Measurements from ENCODE around the gene CAPN2.
"Not testable (repeated sequence)": the region's sequence is repeated elsewhere in the genome, so short reads cannot be mapped to it uniquely, and the experiment has no call there.

CAPN2 gene

GRCh38 chr1:223815020-223815853 is 102.9 kb downstream of the CAPN2 start:
- TF ChIP-seq, protein P1, sequence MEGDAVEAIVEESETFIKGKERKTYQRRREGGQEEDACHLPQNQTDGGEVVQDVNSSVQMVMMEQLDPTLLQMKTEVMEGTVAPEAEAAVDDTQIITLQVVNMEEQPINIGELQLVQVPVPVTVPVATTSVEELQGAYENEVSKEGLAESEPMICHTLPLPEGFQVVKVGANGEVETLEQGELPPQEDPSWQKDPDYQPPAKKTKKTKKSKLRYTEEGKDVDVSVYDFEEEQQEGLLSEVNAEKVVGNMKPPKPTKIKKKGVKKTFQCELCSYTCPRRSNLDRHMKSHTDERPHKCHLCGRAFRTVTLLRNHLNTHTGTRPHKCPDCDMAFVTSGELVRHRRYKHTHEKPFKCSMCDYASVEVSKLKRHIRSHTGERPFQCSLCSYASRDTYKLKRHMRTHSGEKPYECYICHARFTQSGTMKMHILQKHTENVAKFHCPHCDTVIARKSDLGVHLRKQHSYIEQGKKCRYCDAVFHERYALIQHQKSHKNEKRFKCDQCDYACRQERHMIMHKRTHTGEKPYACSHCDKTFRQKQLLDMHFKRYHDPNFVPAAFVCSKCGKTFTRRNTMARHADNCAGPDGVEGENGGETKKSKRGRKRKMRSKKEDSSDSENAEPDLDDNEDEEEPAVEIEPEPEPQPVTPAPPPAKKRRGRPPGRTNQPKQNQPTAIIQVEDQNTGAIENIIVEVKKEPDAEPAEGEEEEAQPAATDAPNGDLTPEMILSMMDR (IDR thresholded peaks at IDR 0.05; ENCODE audit: control extremely low read depth, extremely low read depth, low read depth, missing control alignments) = no peak
- CTCF ChIA-PET = interaction anchor here (1.5 kb wide), 1 partner anchor 10 kb away, joined by 4 read pairs; no protein-coding TSS in a partner anchor
- POLR2A ChIA-PET = interaction anchor here (0.6 kb wide), 1 partner anchor 301 kb away, joined by 5 read pairs; no protein-coding TSS in a partner anchor
- DNase-seq (ENCODE audit: extremely low spot score) = no peak

DNA sequence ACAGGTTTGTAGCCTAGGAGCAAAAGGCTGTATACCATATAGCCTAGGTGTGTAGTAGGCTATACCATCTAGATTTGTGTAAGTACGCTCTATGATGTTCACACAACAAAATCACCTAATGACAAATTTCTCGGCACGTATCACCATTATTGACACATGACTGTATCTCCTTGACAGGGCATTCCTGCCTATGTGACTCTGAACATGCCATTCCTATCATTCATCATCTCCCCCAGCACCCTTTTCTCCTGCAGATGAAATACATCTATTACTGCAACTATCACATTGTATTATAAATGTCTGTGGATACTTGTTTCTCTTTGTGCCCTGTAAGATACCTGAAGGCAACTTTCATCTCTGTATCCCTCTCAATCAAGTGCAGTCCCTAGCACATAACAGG is 103.5 kb downstream of the CAPN2 start:
- TF ChIP-seq, protein P1 (IDR thresholded peaks at IDR 0.05; ENCODE audit: control extremely low read depth, extremely low read depth, low read depth, missing control alignments) = no peak
- ChIA-PET CTCF (interaction anchor here (1.5 kb wide), 1 partner anchor 10 kb away, joined by 4 read pairs; no protein-coding TSS in a partner anchor), POLR2A (no interaction called here)
- DNase-seq (ENCODE audit: extremely low spot score) = no peak

DNA sequence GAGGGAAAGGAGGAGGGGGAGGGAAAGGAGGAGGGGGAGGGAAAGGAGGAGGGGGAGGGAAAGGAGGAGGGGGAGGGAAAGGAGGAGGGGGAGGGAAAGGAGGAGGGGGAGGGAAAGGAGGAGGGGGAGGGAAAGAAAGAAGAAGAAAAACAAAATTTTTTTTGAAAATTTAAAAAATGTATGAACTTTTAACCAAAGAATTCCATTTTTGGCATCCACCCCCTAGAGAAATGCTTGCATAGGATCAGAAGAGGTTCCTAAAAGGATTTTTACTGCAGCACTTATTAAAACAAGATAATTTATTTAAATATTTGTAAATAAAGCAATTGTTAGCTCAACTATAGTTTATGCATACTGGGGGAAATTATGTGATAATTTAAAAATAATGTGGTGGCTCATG is 104.9 kb downstream of the CAPN2 start:
- DNase-seq (ENCODE audit: extremely low spot score); CTCF ChIA-PET; POLR2A ChIA-PET: not testable (repeated sequence)

- POLR2A ChIA-PET = no interaction called here
- TF ChIP-seq, protein P1 (IDR thresholded peaks at IDR 0.05; ENCODE audit: control extremely low read depth, extremely low read depth, low read depth, missing control alignments) = no peak
- CTCF ChIA-PET = interaction anchor here (1.0 to 1.7 kb wide), 4 partner anchors 9 to 231 kb away, joined by 3 to 9 read pairs (median 4); no protein-coding TSS in a partner anchor
- DNase-seq (ENCODE audit: extremely low spot score) = no peak
These were observed 107.6 kb downstream of the CAPN2 start for GRCh38 chr1:223819730-223820514.

DNA sequence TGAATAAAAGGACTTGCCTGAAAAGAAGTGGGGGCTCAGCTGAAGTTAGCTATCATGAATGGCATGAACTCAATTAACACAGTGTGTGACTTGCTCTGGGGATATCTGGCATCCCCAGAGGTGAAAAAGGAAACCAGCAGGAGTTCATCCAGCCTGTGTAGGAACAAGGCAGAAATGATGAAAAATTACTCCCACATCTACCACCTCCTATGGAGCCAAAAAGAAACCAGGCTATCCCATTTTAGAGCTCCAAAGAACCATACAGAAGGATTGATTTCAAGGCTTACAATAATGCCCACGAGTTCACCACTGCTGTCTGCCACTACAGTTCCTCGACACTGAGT is 108.1 kb downstream of the CAPN2 start:
- ChIA-PET CTCF (interaction anchor here (1.0 to 1.7 kb wide), 4 partner anchors 9 to 231 kb away, joined by 3 to 9 read pairs (median 4); no protein-coding TSS in a partner anchor), POLR2A (no interaction called here)
- TF ChIP-seq, protein P1 (IDR thresholded peaks at IDR 0.05; ENCODE audit: control extremely low read depth, extremely low read depth, low read depth, missing control alignments) = no peak
- DNase-seq (ENCODE audit: extremely low spot score) = no peak

DNA sequence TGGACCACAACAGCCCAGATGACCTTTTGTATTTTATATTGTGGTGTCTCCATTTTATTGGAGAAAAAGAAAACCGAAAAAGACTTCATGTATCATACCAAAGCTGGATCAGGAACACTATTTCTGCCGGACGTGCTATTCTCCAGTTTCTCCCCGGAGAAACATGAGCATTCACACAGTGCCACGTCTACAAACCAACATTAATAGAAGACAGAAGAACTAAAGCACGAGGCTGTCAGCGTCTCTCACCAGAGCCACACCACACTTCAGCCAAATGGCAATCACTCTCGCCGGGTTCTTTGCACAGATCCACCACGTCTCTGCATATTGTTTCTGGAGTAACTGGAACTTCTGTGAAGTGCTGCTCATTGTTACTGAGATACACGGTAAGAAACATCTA is 108.6 kb downstream of the CAPN2 start:
- ChIA-PET CTCF (interaction anchor here (1.1 to 5.5 kb wide), 5 partner anchors 9 to 24 kb away, joined by 3 to 28 read pairs (median 4); partner anchors contain the start of gene TP53BP2), POLR2A (no interaction called here)
- TF ChIP-seq, protein P1 (IDR thresholded peaks at IDR 0.05; ENCODE audit: control extremely low read depth, extremely low read depth, low read depth, missing control alignments) = no peak
- DNase-seq (ENCODE audit: extremely low spot score) = no peak

Data from GM10248 (cell line).